HL-60/S4 (cell line): ENCODE results near the gene PRDM16.

Source experiments
- in situ Hi-C: fragments of 300-500 bp; cut with MboI; formaldehyde crosslinking; loops from 2 replicates; pipeline ENCODE4 v1.14.3; 2022; ENCODE audit warnings: low sequenced_read_pairs

PRDM16 gene

DNA sequence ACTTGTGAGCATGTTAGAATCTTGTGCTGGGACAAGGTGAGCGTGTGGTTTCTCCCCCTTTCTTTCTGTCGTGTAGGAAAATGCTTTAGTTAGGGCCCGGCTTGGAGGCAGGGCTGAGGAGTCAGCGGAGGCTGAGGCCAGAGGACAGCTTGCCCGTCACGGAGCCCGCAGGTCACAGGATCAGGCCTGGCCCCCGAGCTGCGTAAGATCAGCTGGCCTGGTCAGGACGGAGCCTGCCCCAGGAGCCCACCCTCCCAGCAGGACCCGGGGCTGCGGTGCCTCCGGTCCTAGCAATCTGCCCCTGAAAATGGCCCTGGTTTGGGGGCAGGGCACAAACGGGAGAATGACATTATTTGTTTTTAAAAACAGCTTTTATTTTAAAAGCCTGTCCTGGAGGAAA, 52.0 kb downstream of the PRDM16 start:
- in situ Hi-C loops: no loop called here

GRCh38 chr1:3121401-3122210, 52.6 kb downstream of the PRDM16 start:
- in situ Hi-C loops: no loop called here

DNA sequence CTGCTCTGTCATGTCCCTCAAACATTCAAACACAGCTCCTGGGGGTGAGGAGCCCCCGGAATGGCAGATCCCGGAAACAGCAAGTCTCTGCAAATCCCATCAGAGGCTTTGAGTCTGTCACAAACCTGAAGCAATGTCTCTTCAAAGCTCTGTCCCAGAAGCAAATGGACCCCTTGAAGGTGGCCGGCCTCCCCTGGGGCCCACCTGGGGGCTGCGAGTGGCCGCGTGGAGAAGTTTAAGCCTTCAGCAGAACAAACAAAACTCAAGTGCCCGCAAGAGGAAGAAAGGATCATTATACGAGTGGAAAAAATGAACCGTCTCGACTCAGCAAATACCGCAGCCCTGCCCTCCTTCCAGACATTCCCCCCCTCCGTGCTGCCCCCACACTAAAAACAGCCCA, 53.3 kb downstream of the PRDM16 start:
- in situ Hi-C loops: no loop called here

DNA sequence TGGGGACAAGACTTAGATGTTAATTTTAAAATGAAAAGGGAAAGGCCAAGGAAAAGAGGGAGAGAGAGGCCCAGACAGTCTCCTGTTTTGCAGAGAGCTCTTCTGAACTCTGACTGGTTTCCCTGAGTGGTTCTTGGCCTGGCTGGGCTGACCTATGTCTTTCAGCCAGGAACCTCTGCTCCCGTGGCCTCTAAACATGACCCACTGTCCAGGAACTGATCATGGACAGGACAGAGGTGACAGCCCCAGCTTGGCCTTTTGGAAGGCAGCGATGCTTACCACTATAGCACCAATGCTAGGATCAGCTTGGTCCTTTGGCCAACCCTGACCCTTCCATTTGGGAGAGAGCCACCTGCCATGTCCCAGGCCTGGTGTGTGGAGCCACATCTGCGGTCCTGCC, 55.2 kb downstream of the PRDM16 start:
- in situ Hi-C loops: no loop called here

GRCh38 chr1:3125078-3125477, 56.1 kb downstream of the PRDM16 start:
- in situ Hi-C loops: no loop called here

DNA sequence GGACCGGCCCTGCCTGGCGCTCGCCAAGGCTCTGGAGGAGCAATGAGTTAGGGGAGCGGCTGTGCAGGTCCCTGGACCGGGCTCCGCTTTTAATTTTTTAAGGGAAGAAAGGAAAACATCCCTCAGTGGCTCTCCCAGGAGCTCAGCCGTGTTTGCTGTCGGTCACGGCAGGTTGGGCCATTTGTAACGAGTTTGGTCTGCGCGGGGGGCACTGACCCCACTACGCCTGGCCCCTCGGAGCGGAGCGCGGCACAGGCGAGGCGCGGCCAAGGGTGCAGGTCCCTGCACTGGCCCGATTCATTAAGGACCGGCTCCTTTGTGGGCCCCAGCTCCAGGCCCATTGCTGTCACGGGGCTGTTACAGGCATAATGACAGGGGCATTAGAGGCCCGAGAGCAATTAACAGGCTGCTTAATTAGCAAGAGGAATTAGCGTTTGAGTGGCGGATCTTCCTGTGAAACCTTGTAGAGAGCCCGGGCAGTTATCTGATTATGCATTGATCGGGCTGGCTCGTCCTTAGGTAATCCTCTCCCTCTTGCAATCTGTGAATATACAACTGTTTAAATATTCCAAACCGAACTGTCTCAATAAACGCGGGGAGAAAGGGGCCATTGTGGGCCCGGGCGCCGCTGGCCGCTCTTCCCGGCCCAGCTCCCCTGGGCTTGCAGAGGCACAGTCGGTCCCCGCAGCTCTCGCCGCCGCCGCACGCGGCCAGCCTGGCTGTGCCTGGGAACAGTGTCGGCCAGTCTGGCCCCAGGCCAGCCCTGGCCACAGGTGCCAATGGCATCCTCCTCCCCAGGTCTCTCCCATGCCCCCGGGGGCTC, 56.8 kb downstream of the PRDM16 start:
- in situ Hi-C loops: no loop called here

DNA sequence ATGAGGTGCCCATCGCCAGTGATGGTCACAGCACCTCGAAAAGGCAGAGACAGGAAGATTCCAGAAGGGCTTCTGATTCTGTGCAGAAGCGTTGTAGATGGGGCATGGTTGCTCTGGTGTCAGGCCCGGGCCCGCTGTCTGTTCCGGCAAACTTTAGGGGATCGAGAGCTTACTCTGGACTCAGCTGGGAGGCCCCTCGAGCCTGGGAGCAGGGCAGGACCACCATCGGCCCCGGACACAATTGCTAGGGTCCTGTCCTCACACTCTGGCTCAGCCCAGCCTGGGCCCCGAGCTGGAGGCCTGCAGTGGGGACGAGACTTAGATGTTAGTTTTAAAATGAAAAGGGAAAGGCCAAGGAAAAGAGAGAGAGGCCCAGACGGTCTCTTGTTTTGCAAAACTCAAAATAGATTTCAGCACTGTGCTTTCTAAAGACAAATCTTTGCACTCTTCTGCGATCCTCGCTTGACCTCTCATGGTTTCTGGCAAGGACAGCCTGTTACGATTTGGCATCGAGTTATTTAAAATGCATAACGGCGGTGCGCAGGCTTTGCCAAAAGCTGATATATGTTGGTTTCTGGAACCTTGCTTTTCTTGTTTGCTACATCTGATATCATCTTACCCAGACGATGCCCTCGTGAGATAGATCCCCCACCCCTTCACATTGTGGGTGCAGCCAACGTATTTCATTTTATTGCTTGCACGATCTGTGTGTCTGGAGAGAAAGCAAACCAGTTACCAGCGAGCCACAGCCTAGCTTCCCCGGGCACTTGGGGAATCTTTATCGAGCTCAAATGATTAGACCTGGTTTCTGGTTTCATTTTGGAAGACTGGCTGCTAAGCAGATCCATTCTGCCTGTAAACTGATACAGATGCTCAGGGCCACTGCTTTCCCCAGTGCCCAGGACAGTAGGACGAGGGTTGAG, 58.0 kb downstream of the PRDM16 start:
- in situ Hi-C loops: no loop called here

DNA sequence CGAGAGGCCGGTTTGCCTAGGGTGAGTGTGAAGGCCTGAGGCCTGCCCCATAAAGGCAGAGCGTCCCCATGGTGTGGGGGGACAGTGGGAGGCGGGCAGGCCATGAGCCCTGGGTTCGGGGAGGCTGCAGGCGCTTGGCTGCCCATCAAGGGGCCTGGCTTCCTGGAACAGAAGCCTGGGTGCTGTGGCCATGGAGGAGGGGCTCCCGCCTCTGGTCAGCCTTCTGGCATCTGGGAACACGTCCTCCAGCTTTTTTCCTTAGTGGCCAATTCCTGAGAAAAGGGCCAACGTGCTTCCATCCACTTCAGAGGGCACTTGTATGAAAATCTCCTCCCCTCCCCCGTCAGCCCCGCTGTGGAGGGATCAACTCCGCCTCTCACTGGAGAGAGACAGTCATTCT, 58.7 kb downstream of the PRDM16 start:
- in situ Hi-C loops: no loop called here

GRCh38 chr1:3128431-3129132, 59.6 kb downstream of the PRDM16 start:
- in situ Hi-C loops: no loop called here

DNA sequence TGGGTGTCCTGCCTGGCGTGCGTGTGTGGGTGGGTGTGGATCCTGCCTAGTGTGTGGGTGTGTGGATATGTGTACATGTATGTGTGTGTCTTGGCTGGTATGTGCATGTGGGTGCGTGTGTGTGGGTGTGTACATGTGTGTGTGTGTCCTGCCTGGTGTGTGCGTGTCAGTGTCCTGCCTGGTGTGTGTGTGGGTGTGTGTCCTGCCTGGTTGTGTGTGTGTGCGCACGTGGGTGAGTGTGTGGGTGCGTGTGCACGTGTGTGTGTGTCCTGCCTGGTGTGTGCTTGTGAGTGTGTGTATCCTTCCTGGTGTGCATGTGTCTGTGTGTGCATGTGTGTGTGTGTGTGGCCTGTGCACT, 60.1 kb downstream of the PRDM16 start:
- in situ Hi-C loops: no loop called here

DNA sequence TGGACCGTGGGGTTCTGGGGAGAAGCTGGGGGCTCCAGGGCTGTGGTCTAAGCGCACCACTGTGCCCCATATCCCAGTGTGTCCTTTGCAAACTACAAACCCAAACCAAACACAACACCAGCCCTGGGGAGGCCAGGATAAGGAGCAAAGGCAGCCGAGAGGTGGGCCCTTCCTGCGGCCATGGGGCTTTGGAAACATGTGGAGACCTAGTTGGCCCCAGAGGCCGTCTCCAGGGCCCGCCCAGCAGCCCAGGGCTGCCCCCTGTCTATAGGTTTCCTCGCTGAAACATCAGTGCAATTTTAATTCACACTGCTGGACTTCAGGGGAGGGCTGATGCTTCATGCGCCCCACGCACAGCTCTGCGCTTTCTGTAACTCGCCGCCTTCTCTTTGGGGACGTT, 61.3 kb downstream of the PRDM16 start:
- in situ Hi-C loops: no loop called here

DNA sequence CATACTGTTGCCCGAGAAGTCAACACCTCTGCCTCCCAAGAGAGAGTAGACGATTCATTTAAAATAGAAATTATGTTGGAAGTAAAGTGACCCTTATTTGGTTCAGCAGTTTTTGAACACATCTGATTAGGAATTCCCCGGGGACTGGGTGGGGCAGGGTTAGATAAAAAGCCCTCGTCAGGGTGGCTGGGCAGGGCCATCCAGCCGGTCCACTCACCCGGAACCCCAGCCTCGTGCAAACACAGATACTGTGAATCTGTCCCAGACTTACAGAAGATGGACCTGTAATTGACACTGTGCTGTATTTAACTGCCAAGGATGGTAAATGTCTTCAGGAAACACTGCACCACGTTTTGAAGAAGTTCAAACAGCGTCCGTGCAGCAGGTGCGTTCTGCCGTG, 63.7 kb downstream of the PRDM16 start:
- in situ Hi-C loops: no loop called here

GRCh38 chr1:3133686-3134085, 64.7 kb downstream of the PRDM16 start:
- in situ Hi-C loops: no loop called here

DNA sequence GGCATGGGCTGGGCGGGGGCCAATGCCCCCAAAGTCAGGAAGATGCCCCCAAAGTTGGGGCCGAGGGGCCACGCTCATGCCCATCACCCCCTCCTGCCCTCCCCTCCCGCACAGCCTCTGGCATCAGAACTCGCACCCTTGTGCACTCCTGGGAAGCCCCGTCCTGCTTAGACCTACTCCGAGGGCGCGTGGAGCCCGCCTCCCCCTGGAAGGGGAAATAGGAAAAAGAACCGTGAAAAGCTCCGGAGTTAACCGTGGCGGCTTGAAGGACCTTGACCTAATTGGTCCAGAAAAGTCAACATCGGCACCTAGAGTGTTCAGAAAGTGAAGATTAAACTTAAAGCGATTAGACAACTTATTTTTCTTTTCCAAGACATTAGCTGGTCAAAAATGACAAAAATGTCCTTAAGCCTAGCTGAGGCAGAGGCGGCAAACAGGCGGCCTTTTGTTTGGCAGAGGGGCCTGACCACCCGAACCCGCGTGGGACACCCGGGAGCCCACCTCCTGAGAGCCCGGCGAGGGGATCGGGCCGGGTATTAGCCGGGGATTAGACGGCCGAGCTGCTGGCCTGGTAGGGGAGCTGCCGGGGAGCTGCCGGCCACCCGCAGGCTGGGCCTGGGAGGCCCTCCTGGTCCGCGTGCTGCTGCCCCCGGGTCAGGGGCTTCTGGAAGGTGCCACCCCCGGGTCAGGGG, 65.5 kb downstream of the PRDM16 start:
- in situ Hi-C loops: no loop called here

DNA sequence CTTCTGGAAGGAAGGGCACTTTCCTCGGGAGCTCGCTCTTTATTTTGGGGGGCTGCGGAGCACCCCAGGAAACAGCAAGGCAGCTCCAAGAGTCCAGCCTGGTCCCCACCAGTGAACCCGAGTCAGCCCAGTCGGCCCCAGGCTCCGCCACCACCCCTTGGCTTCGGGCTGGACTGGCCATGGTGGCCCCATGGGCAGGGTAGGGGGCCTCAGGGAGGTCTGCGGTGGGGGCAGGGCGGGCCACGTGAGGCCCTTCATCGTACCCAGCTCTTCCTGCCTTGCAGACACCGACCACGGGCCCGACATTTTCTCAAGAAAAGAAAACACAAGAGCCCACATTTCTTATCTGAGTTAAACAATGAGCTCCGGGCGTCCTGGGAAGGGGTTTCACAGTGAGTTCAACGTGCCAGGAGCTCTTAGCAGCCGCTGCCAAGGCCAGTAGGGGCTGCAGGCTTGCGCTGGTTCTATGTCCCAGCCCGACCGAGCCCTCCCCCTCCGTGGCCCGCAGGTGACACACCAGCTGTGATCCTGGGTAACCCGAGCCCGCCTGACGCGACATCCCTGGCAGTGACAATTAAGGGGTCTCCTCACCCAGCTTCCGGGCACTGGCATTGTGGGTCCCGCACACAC, 66.2 kb downstream of the PRDM16 start:
- in situ Hi-C loops: no loop called here

DNA sequence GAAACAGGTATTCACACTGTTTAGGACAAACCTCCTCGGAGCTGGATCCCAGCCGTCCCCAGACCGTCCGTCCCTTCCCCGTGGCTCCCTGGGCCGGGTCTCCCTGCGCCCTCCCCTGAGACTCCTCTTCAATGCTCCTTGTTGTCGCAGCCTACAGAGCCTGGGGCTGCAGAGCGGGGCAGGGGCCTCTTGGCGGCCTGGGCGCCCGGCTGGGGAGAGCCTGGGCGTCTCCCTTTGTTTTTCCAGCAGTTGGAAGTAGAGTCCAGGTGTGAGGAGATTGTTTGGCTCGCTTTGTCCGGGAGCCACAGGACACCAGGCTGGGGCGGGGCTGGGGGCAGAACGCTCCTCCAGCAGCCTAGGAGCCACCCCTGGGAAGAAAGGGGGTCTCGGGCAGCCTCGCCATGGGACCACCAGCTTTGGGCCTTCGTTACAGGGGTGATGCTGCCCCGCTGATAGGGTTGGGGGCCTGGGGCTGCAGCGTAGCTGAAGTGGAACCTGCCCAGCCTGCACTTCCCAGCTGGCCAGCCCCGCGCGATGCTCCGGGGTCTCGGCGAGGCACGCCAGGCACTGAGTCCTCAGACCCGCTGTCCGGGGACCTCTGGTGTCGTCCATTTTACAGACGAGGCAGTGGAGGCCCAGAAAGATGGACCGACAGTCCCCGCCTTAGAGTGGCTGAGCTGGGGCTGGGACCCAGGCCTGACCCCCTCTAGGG, 66.9 kb downstream of the PRDM16 start:
- in situ Hi-C loops: no loop called here

GRCh38 chr1:3136532-3136931, 67.5 kb downstream of the PRDM16 start:
- in situ Hi-C loops: no loop called here

- in situ Hi-C loops: no loop called here
These were observed 68.4 kb downstream of the PRDM16 start for GRCh38 chr1:3137111-3138100.
